ENCODE results near the gene HCRT.

GRCh38 chr17:42233994-42234393 is 48.7 kb upstream of the HCRT start:
- TF ChIP-seq, protein P1, sequence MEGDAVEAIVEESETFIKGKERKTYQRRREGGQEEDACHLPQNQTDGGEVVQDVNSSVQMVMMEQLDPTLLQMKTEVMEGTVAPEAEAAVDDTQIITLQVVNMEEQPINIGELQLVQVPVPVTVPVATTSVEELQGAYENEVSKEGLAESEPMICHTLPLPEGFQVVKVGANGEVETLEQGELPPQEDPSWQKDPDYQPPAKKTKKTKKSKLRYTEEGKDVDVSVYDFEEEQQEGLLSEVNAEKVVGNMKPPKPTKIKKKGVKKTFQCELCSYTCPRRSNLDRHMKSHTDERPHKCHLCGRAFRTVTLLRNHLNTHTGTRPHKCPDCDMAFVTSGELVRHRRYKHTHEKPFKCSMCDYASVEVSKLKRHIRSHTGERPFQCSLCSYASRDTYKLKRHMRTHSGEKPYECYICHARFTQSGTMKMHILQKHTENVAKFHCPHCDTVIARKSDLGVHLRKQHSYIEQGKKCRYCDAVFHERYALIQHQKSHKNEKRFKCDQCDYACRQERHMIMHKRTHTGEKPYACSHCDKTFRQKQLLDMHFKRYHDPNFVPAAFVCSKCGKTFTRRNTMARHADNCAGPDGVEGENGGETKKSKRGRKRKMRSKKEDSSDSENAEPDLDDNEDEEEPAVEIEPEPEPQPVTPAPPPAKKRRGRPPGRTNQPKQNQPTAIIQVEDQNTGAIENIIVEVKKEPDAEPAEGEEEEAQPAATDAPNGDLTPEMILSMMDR (IDR thresholded peaks at IDR 0.05; ENCODE audit: low read length) = no peak
- TF ChIP-seq EZH2phosphoT487 (IDR thresholded peaks at IDR 0.05; ENCODE audit: low read length) = no peak
